ENCODE measurements around the gene CHRD.

Gene CHRD

GRCh38 chr3:184384342-184384741, 4.5 kb downstream of the CHRD start:
- no peak for FAIRE-seq

GRCh38 chr3:184384856-184385422, 5.1 kb downstream of the CHRD start:
- FAIRE-seq: no peak

GRCh38 chr3:184386047-184386806, 6.4 kb downstream of the CHRD start:
- no peak for FAIRE-seq

- FAIRE-seq: no peak
Observed at GRCh38 chr3:184387174-184387714, 7.4 kb downstream of the CHRD start.

- FAIRE-seq: no peak
Observed at GRCh38 chr3:184388164-184388935, 8.5 kb downstream of the CHRD start.

GRCh38 chr3:184388936-184389230, 9.0 kb downstream of the CHRD start:
- no peak for FAIRE-seq

- no peak for FAIRE-seq
Observed at GRCh38 chr3:184389384-184389783, 9.5 kb downstream of the CHRD start.

GRCh38 chr3:184389935-184390528, 10.2 kb downstream of the CHRD start:
- FAIRE-seq: no peak

- no peak for FAIRE-seq
Observed at GRCh38 chr3:184391266-184391665, 11.4 kb downstream of the CHRD start.

- FAIRE-seq: no peak
Observed at GRCh38 chr3:184395320-184395660, 15.4 kb downstream of the CHRD start.

- FAIRE-seq: no peak
Observed at GRCh38 chr3:184399410-184399809, 19.6 kb downstream of the CHRD start.

- FAIRE-seq: no peak
Observed at GRCh38 chr3:184405075-184406030, 25.5 kb downstream of the CHRD start.

- no peak for FAIRE-seq
Observed at GRCh38 chr3:184409331-184409926, 29.6 kb downstream of the CHRD start.

- FAIRE-seq: no peak
Observed at GRCh38 chr3:184409946-184410500, 30.2 kb downstream of the CHRD start.

GRCh38 chr3:184414418-184415202, 34.8 kb downstream of the CHRD start:
- FAIRE-seq: no peak

- no peak for FAIRE-seq
Observed at GRCh38 chr3:184415203-184415490, 35.3 kb downstream of the CHRD start.

GRCh38 chr3:184417619-184418327, 37.9 kb downstream of the CHRD start:
- FAIRE-seq: no peak

- no peak for FAIRE-seq
Observed at GRCh38 chr3:184419171-184419570, 39.3 kb downstream of the CHRD start.

GRCh38 chr3:184423561-184423960, 43.7 kb downstream of the CHRD start:
- no peak for FAIRE-seq

- FAIRE-seq: no peak
Observed at GRCh38 chr3:184426691-184427141, 46.9 kb downstream of the CHRD start.
